ENCODE measurements around the gene CNTN4.
"Not testable (repeated sequence)": the region's sequence is repeated elsewhere in the genome, so short reads cannot be mapped to it uniquely, and the experiment has no call there.

Gene CNTN4

DNA sequence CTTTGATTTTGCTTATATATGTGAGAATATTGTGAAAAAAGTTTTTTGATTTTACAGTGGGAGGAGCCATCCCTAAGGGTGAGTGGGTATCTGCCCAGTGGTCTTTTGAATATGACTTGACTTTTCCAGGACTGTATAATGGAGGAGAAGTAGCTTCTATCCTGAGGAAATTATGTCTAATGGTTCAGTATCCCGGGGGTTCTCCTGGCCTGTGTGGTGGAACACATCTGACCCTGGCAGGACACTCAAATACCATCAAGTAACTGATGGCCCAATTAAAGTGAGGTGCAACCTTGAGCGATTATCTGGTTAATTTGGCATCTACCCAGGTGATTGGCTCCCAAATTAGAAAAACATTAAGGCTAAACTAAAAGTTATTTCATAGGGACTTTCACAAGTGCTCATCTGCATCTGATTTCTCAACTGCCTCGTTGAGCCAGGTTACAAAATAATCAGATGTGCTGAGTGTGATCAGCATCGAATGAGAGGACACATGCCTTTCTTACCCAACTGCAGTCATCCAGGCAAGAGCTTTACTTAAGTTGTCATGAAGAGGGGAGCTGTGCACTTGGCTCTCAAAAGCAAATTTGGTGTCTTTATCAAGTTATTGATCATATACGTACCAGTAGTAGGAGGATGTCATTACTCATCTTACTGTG lies 810.2 kb downstream of the CNTN4 start:
- no peak overlapping the region for H3K4me3 ChIP-seq (ENCODE audit: low read length)
- TF ChIP-seq, protein P1, sequence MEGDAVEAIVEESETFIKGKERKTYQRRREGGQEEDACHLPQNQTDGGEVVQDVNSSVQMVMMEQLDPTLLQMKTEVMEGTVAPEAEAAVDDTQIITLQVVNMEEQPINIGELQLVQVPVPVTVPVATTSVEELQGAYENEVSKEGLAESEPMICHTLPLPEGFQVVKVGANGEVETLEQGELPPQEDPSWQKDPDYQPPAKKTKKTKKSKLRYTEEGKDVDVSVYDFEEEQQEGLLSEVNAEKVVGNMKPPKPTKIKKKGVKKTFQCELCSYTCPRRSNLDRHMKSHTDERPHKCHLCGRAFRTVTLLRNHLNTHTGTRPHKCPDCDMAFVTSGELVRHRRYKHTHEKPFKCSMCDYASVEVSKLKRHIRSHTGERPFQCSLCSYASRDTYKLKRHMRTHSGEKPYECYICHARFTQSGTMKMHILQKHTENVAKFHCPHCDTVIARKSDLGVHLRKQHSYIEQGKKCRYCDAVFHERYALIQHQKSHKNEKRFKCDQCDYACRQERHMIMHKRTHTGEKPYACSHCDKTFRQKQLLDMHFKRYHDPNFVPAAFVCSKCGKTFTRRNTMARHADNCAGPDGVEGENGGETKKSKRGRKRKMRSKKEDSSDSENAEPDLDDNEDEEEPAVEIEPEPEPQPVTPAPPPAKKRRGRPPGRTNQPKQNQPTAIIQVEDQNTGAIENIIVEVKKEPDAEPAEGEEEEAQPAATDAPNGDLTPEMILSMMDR (IDR thresholded peaks at IDR 0.05; ENCODE audit: insufficient read depth, low read depth, low read length, missing control alignments), result no peak
- DNase-seq (ENCODE audit: low read depth), result no peak

DNA sequence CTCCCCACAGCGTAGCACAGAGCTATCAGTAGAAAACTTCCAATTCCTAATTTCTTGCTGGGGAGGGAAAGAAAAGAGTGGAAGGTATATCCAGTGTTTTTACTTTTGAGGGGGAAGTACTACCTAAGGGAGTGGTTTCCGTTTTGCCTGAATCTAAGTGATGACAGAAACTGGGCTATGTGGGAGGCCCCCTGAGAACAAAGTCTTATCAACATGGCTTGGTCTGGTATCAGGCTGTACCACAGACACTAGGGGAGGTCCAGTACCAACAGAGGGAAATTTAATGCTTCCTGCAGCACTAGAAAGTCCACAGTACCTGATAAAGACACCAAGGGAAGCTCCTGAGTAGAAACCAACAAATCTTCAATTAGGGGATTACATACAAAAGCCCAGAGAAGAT lies 812.3 kb downstream of the CNTN4 start:
- no peak for DNase-seq (ENCODE audit: low read depth)
- TF ChIP-seq, protein P1 (IDR thresholded peaks at IDR 0.05; ENCODE audit: insufficient read depth, low read depth, low read length, missing control alignments), result no peak
- H3K4me3 ChIP-seq (ENCODE audit: low read length), result no peak overlapping the region

DNA sequence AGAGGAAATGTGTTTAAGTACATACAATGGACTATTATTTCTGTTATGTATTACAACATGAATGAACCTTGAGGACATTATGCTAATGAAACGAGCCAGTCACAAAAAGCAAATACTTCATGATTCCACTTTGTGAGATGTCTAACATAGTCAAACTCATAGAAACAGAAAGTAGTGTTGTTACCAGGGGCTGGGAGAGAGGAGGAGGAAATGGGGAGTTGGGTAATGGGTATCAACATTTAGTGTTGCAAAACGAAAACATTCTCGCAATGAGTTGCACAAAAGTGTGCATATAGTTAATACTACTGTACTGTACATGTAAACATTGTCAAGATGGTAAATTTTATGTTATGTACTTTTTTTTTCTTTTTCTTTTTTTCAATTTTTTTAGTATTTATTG lies 817.2 kb downstream of the CNTN4 start:
- no peak for DNase-seq (ENCODE audit: low read depth)
- TF ChIP-seq, protein P1 (IDR thresholded peaks at IDR 0.05; ENCODE audit: insufficient read depth, low read depth, low read length, missing control alignments), result no peak
- H3K4me3 ChIP-seq (ENCODE audit: low read length), result no peak overlapping the region

DNA sequence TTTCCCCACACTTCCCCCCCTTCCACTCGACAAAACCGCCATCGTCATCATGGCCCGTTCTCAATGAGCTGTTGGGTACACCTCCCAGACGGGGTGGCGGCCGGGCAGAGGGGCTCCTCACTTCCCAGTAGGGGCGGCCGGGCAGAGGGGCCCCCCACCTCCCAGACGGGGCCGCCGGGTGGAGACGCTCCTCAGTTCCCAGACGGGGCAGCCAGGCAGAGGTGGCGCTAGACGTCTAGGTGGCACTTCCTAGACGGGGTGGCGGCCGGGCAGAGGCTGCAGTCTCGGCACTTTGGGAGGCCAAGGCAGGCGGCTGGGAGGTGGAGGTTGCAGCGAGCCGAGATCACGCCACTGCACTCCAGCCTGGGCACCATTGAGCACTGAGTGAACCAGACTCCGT lies 818.0 kb downstream of the CNTN4 start:
- H3K4me3 ChIP-seq (ENCODE audit: low read length); DNase-seq (ENCODE audit: low read depth): not testable (repeated sequence)

DNA sequence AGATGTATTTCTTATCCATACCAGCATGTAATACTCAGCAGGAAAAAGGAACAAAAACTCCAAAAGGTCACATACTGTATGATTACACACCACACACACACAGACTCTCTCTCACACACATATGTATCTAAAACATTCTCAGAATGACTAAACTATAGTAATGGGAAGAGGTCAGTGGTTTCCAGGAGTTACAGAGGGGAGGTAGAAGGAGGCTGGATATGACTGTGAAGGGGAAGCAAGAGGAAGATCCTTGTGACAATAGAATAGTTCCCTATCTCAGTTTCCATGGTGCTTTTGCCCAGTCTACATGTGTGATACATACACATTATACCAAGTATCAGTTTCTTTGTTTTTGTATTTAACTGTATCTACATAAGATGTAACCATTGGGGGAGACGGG lies 821.4 kb downstream of the CNTN4 start:
- no peak overlapping the region for H3K4me3 ChIP-seq (ENCODE audit: low read length)
- no peak for DNase-seq (ENCODE audit: low read depth)
- TF ChIP-seq, protein P1 (IDR thresholded peaks at IDR 0.05; ENCODE audit: insufficient read depth, low read depth, low read length, missing control alignments), result no peak

DNA sequence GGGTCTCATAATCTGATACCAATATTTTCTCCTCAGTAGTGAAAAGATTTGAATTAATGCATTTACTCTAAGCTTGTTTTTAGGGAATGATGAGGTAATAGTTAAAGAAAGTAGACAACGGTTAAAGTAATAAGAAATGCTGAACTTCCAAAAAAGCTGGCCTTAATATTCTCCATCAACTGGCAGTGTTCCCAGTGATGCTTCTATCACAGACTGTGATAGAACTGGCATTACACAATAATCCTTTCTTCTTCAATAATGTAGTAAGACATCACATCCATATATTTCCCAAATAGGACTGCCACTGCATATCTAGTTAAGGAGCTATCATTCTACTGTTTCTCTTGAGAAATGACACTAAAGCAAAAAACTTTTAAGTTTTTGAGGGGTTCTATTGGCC lies 822.8 kb downstream of the CNTN4 start:
- no peak for DNase-seq (ENCODE audit: low read depth)
- TF ChIP-seq, protein P1 (IDR thresholded peaks at IDR 0.05; ENCODE audit: insufficient read depth, low read depth, low read length, missing control alignments), result no peak
- no peak overlapping the region for H3K4me3 ChIP-seq (ENCODE audit: low read length)

DNA sequence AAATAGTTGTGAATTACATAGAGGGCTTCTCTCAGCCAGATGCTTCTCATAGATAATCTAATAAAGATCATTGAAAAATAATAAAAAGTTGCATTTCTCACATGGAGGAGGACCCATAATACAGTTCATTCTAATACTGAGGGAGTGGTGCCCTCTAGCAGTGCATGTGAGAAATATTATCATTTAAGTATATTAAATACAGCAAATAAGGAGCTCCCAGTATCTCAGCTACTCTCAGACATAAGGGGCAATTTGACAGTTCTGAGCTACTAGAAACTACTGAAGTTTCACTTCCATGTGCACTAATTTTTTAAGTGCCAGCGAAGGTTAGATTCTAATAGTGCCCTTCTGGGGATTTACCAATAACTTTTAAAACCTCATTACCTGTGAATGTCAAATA lies 823.2 kb downstream of the CNTN4 start:
- no peak overlapping the region for H3K4me3 ChIP-seq (ENCODE audit: low read length)
- DNase-seq (ENCODE audit: low read depth), result peak; percentile 2
- TF ChIP-seq, protein P1 (IDR thresholded peaks at IDR 0.05; ENCODE audit: insufficient read depth, low read depth, low read length, missing control alignments), result no peak

Measured in epithelial cell of esophagus (primary cell).